DMS153 (cell line): ENCODE data around the gene MAP4K1.
"Not testable (repeated sequence)": the region's sequence is repeated elsewhere in the genome, so short reads cannot be mapped to it uniquely, and the experiment has no call there.

ENCODE experiments used
- DNase-seq: peaks from one replicate; lab custom pipeline; 2025; lab: John Stamatoyannopoulos, UW

Gene MAP4K1

DNA sequence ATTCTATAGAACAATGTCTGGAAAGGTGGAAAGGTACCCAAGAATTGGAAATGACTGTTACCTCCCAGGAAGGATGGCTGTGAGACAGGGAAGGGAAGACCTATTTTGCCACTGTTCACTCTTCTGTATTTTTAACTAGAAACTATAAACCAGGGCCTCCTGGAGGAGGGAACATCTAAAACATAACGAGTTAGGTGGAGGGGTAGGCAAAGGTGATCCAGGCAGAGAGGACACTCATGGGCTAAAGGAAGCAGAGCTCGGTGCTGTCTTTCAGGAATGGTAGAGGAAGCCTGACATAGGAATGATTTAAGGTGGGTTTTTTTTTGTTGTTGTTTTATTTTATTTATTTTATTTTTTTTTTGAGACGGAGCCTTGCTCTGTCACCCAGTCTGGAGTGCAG lies 7.1 kb upstream of the MAP4K1 start:
- no peak for DNase-seq

DNA sequence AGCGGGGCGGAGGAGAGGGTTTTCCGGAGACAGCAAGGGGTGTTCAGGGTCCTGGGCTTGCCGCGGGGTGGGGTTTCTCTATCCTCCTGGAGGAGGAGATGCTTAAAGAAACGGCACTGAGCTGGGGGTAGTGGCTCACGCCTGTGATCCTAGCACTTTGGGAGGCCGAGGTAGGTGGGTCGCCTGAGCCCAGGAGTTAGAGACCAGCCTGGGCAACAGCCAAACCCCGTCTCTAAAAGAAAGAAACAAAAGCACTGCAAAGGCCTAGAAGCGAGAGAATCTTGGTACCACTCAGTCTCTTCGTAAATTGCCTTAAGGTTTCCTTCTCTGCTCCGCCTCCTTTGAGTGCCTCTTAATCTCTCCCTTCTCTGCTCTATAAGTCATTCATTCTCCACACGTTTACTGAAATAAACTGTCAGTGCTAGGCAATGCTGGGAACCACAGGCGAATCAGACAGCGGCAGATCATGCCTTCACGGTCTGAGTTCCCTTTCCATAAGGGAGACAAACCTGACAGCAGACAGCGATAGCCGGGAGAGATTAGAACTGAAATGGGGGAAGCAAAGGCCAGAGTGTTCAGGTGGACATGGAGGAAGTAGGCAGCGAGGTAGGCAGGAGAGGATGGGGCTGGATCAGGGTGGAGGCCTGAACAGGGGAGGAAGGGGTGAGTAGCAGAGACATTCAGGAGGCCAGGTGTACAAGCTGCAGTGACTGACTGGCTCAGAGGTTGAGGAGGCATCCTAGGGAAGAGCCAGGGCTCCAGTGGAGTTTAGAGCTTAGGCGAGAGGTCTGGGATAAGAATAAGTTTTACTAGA lies 1.8 kb upstream of the MAP4K1 start:
- DNase-seq, result no peak

DNA sequence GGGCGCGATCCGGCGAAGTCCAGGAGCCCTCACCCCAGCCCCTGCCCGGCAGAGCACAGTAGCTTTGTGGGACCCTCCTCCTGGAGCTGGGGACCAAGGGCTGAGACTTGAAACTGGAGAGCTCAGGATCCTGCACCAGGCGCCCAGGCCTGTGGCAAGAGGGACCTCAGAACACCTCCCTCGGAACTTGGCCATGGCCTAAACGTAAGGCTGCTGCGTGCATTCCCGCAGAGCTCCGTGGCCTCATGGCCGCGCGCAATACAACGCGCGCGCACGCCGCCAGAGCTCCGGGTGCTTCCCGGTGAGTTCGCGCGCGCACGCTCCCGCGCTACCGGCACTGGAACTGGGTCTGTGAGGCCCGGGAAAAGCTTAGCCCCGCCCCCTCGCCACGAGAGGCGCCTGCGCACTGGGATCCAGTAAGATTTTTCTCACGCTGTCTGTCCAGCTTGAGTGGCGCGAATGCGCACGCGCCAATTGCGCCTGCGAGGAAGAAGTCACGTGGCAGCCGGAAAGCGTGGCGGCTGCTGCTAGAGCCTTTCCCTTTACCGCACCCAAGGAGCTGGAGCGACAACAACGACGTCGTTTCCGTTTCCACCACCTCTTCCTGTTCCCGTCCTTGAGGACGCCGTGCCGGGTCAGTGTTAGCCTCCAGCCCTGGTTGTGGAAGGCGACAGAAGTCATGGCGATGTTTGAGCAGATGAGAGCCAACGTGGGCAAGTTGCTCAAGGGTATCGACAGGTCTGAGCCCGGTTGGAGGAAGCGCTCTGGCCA lies 1.0 kb upstream of the MAP4K1 start, which contains the start of gene EIF3K:
Gene EIF3K (plus strand): TSS at position 599 of the 771 bp plus-strand sequence. CDS start 81 bp downstream, at position 680.
- peak; percentile 97 for DNase-seq

DNA sequence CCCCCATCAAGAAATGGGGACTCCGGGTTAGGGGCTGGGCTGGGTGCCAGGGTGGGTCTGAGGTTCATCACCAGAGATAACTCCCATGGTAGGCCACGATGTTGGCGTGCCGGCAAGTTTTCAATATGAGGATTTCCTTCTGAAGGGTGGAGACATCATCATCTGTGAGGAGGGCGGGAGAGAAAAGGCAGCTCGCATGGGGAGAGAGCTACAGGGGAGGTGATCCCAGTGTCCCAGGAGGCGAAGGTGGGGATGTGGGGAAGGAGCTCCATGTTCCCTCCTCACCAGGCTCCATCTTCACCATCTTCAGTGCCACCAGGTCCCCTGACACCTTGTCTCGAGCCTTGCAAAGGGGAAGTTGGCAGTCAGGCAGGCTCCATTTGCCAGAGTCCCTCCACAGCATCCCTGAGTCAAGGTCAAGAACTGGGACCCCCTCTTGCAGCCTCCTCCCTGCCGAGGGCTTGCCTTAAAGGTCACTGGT lies 430 bp downstream of the MAP4K1 start:
- DNase-seq, result no peak

DNA sequence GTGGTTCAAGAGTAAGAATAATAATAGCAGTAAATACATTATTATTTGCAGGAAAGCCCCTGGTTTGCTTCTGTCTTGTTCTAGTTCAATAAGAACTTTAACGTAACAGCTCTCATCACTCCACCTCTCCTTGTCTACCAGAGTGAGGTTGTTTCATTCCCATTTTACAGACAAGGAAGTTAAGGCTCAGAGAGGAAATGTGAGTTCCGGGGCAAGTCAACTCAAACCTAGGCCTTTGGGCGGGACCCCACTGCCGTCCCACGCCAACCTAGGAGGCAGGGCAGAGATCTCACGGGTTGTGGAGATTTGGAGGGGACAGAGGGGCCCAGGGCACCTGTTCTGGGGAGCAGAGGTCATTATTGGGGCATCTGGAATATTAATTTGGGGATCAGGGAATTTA lies 1.5 kb downstream of the MAP4K1 start:
- DNase-seq, result no peak

DNA sequence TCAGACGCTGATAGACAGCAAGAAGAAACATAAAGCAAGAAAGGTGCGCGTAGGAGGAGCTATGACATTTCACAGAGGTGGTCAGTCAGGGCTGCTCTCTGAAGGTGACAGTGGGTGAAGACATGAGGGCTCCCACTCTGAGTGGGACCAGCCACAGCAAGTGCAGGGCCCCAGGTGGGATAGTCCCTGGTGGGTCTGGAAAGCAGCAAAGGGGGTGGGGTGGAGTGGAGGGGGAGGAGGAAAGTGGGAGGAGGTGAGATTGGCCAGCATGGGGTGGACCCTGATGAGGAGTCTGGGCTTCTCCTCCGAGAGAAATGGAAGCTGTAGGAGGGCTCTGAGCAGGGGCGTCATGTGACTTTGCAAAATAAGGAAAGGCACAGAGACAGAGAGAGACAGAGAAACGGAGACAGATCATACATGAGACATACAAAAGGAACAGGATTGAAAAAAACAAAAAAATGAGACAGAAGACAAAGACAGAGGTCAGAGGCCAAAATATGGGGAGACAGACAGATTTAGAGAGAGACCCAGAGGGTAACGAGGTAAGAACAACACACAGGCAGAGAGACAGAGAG lies 2.7 kb downstream of the MAP4K1 start:
- DNase-seq, result no peak

DNA sequence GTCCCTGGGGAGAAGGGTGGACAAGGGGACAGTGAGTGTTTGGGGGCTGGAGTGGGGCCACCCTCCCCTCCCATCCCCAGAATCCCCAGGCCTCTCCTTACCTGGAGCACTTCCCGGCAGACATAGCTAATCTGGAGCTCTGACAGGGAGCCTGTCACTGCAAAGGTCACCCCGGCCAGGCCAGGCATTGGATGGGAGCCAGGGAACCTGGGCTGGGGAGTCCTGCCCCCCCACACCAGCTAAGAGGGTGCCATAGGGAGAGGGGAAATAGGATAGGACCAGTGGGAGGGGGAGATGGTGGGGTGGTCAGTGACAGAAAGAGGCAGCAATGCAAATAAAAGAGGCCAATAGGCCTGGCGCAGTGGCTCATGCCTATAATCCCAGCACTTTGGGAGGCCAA lies 3.5 kb downstream of the MAP4K1 start:
- DNase-seq, result no peak

DNA sequence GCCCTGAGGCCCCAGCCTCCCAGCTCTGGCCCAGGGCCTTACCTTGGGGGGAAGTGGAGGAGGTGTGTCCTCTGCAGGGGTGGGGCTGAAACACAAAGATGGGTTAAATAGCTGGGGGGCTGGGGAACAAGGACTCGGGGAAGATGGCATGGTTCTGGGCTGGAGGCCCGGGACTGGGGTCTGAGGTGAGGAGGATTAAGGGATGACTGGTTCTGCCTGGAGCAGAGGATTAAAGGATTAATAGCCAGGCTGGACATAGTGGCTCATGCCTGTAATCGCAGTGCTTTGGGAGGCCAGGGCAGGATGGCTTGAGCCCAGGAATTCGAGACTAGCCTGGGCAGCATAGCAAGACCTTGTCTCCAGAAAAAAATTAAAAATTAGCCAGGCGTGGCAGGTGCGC lies 11.6 kb downstream of the MAP4K1 start:
- DNase-seq, result no peak

DNA sequence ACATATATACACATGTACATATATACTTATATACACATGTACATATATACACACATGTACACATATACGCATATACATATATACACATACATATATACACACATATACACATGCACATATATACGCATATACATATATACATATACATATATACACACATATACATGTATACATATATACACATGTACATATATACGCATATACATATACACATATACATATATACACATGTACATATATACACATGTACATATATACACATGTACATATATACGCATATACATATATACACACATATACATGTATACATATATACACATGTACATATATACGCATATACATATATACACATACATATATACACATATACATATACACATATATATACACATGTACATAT lies 14.9 kb downstream of the MAP4K1 start:
- DNase-seq, result not testable (repeated sequence)

DNA sequence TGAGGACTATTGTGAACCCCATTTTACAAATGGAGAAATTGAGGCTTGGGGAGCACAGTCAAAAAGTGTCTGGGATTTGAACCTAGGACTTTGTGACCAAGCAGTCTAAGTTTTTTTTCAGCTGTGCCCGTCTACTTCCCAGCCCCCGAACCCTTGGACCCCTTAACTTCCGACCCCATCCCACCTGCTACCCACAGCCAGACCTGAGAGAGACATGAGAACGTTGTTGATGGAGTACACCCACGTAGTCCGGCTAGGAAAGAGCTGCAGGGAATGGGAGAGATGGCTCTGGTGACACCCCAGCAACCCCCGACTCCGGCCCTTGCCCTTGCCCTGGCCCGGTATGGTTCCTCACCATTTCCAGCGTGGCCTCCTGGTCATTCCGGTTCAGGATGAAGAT lies 18.0 kb downstream of the MAP4K1 start:
- DNase-seq, result no peak

DNA sequence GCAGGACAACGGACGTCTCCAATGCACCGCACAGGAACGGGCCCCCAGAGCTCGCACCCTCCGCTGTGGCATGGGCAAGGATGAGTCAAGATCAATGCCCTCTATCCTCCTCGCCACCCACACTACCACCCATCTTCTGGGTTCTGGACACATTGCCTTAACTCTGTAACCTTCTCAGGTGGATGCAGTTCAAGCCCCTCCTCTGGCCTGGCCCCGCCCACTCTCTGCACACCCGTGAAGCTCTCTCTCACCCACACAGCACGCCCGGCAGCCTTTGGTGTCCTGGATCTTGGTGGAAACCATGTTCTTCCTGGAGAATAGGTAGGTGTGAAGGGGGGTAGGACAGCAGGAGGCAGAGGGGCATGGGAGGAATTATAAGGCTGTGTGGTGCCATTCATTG lies 20.7 kb downstream of the MAP4K1 start:
- DNase-seq, result no peak

DNA sequence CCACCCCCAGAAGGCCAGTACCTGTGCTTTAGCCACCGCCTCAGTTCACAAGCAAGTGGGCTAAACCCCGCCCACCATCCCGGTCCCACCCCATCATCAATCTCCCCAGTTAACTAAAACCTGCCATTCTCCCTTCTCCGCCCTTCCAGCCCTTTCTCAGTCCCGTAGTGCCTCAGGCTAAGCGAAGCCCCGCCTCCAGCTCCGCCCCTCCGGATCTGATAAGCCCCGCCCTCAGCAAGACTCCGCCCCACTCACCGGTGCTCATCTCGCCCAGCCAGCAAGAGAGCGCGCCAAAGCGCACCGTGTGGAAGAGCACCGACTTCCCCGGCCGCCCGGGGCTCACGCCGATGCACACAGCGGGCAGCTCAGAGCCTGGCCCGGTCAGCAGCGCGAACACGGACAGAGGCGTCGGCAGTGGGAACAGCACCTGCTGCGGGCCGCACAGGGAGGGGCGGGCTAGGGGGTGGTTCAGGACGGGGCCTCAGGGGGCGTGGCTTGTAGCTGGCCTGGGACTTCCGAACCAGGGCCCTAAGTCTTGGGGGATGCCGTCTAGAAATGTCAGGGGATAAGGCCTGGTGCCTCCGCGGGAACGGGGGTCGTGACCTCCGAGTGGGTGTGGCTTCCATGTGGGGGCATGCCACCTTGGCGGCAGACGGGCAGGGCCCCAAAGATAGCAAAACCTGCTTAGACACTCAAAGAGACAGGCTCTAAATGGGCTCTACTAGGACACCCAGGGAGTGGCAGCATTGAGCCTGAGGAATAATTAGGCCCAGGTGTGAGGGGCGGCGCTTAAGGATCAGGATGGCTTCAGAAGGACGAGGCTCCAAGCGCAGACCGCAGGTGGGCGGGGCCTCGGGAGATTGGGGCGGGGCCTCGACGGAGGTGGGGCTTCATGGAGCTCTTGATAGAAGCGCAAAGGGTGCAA lies 21.4 kb downstream of the MAP4K1 start:
- peak; percentile 82 for DNase-seq

DNA sequence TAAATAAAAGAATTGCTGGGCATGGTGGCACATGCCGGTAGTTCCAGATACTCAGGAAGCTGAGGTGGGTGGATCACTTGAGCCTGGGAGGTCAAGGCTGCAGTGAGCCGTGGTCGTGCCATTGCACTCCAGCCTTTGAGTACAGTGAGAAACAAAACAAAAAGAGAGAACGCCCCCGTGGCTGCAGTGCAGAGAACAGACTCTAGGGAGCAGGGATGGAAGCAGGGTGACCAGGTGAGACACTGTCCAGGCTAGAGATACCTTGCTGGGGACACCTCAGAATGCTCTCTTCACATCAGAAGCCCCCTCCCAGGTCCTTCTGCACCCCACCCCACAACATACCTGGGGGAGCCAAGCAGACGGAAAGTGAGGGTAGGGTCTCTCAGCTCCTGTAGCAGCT lies 24.8 kb downstream of the MAP4K1 start:
- no peak for DNase-seq

DNA sequence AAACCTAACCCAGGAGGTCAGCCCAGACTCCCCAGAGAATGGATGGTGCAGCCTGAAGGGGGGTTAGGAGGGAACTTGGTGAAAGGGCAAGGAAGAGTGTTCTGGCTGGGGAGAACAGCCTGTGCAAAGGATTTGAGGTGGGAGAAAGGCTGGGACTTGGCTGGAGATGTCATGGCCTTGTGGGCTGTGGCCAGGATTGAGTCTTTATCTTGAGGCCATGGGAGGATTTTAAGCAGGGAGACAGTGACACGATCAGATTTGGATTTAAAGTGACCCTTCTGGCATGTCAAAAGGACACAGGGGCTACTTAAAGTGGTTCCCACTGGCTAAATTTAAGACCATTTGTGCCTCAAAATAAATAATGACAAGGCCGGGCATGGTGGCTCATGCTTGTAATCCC lies 29.7 kb downstream of the MAP4K1 start:
- DNase-seq, result no peak

DNA sequence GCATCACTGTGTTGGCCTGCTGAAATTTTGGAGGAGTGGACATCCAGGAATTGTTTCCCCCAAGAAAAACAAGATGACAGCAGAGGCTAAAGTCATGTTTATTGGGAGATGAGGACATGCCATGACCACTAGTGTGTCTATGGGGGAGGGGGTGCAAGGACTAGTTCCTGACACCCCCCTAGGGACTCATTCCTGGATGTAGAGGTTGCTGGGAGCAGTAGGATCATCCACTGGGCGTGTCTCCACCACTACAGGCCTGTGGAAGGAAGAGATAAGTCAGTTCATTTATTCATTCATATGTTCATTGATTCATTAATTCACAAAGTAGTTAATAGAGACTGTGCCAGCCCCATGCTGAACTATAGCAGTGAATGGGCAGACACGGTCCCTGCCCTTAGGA lies 30.2 kb downstream of the MAP4K1 start:
- DNase-seq, result no peak

DNA sequence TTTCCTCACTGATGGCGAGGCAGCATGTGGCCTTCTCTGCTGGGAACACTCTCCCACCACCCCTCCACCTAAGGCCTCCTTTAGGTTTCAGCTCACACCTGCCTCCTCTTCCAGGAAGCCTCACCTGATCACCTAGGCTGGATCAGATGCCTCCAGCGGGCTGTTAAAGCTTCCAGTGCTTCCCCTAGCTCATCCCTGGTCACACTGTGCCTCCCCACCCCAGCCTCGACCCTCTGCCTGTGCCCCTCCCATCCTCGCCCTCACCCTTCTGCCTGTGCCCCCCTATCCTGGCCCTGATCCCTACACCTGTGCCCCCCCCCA lies 33.8 kb downstream of the MAP4K1 start:
- no peak for DNase-seq

DNA sequence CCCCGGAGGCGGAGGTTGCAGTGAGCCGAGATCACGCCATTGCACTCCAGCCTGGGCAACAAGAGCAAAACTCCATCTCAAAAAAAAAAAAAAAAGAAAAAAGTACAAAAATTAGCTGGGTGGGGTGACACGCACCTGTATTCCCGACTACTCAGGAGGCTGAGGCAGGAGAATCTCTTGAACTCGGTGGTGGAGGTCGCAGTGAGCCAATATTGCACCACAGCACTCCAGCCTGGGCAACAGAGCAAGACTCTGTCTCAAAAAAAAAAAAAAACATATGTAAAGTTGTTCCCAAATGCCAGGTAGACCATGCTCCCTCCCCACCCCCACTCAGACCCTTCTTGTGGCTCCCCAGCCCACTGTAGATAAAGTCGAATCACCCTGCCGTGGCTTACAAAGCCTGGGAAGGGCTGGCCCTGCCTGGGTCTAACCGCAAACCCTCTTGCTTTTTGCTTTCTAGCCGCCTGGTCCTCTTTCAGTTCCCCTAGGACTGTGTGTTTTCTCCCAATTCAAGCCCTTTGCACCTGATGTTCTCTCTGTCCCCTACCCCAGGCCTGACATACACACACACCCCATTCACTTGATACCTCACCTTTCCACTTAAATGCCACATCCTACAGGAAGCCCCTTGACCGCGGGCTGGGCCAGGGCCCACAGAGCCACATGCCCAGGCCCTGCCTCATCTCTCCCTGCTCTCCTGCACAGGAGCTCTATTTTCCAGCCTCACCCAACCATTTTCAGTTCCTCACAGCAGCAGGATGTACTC lies 34.4 kb downstream of the MAP4K1 start:
- DNase-seq, result no peak

DNA sequence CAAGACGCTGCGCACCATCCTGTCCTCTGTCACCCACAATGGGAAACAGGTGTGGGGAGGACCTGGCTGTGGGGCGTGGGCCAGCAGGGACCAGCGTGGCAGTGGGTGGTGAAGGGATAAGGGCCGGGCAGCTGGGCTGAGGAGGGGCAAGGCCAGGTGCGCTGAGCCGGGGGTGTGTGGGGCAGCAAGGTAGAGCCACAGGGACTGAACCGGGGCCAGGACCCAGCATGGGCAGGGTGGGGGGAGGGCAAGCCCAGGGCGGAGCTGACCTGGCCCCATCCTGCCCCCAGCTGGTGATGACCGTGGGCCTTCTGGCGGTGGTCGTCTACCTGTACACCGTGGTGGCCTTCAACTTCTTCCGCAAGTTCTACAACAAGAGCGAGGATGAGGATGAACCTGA lies 37.7 kb downstream of the MAP4K1 start:
- no peak for DNase-seq

DNA sequence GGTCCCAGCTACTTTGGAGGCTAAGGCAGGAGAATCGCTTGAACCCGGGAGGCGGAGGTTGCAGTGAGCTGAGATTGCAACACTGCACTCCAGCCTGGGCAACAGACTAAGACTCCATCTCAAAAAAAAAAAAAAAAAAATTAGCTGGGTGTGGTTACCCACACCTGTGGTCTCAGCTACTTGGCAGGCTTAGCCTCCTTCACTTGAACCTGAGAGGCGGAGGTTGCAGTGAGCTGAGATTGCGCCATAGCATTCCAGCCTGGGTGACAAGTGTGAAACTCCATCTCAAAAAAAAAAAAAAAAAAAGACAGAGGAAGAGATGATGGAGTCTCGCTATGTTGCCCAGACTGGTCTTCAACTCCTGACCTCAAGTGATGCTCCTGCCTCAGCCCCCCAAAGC lies 38.4 kb downstream of the MAP4K1 start:
- DNase-seq, result not testable (repeated sequence)

DNA sequence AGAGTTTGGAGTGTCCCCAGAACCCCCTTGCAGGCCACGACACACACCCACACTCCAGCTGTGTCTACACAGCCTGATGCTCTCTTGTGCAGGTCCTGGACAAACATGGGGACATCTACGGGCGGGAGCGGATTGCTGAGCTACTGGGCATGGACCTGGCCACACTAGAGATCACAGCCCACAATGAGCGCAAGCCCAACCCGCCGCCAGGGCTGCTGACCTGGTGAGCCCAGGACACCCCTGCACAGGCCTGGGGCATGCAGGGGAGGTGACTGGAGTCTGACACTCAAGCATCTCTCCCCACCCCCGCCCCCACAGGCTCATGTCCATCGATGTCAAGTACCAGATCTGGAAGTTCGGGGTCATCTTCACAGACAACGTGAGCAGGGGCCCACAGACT lies 39.9 kb downstream of the MAP4K1 start:
- no peak for DNase-seq

DNA sequence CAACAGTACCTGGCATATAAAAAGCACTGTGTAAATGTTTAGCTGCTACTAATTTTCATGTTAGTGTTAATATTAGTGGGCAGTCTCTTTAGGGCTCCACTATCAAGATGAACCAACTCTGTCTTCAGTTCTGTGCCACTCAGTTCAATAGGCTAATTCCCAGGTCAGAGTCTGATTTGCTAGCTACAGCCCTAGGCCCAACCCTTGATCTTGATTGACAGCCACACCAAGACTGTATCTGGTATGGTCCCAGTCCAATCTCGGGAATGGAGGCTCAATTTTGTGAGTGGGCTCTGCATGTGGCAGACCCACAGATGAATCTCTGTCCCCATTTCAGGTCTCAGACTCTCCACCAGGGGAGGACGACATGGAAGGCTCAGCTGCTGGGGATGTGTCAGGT lies 46.1 kb downstream of the MAP4K1 start:
- DNase-seq, result no peak
